Smooth muscle cell (in vitro differentiated cells): ENCODE measurements around the gene CTDSP2. TPM values are rescaled to one million over a fixed set of nuclear protein-coding genes. Genes with fewer than 3 reads are reported as not detected.
"Not testable (repeated sequence)": the region's sequence is repeated elsewhere in the genome, so short reads cannot be mapped to it uniquely, and the experiment has no call there.

Source experiments
- DNase-seq: peaks from one replicate; lab custom pipeline; 2025; ENCODE audit not compliant: unreplicated experiment; lab: John Stamatoyannopoulos, UW
- H2AFZ ChIP-seq: fragments of 200-600 bp; sonication (generic); 2 replicates; pipeline ENCODE4 v1.6.0; 2016; ENCODE audit warnings: antibody characterized with exemption, low read depth, mild to moderate bottlenecking
- H3F3A ChIP-seq: fragments of 200-600 bp; sonication (generic); 2 replicates; pipeline ENCODE4 v1.6.0; 2017; ENCODE audit warnings: antibody characterized with exemption, low read depth
- H3K27ac ChIP-seq: fragments of 200-600 bp; sonication (generic); 2 replicates; pipeline ENCODE4 v1.5.1; 2016; ENCODE audit warnings: low read depth, mild to moderate bottlenecking
- H3K27me3 ChIP-seq: fragments of 200-600 bp; sonication (generic); 2 replicates; pipeline ENCODE4 v1.6.1; 2016; ENCODE audit warnings: low read depth, mild to moderate bottlenecking
- H3K36me3 ChIP-seq: fragments of 200-600 bp; sonication (generic); 2 replicates; pipeline ENCODE4 v1.5.1; 2016; ENCODE audit warnings: low read depth
- H3K4me1 ChIP-seq: fragments of 200-600 bp; sonication (generic); 2 replicates; pipeline ENCODE4 v1.5.1; 2016; ENCODE audit warnings: low read depth
- H3K4me2 ChIP-seq: fragments of 200-600 bp; sonication (generic); 2 replicates; pipeline ENCODE4 v1.6.0; 2016; ENCODE audit warnings: mild to moderate bottlenecking
- H3K4me3 ChIP-seq: fragments of 200-600 bp; sonication (generic); 2 replicates; pipeline ENCODE4 v1.5.1; 2016; ENCODE audit warnings: mild to moderate bottlenecking
- H3K79me2 ChIP-seq: fragments of 200-600 bp; sonication (generic); 2 replicates; pipeline ENCODE4 v1.6.0; 2016; ENCODE audit warnings: low read depth, mild to moderate bottlenecking
- H3K9ac ChIP-seq: fragments of 200-600 bp; sonication (generic); 2 replicates; pipeline ENCODE4 v1.6.0; 2016; ENCODE audit warnings: low read depth
- H3K9me3 ChIP-seq: fragments of 200-600 bp; sonication (generic); replicated peaks from 2 replicates; pipeline ENCODE4 v1.5.1; 2016; ENCODE audit warnings: low read depth
- H4K20me1 ChIP-seq: fragments of 200-600 bp; sonication (generic); 2 replicates; pipeline ENCODE4 v1.6.0; 2016; ENCODE audit warnings: low read depth
- WGBS: methylation state at CpG from one replicate; pipeline ENCODE4 v1.1.7; 2016; ENCODE audit warnings: low lambda C conversion rate; 5-methylcytosine and 5-hydroxymethylcytosine counted together
- polyA plus RNA-seq: library from polyadenylated mRNA; unstranded; fragments of >200 nt; fragmentation: Nextera tagmentation; extraction: Ambion mirVana; gene quantifications from 2 replicates; pipeline ENCODE4 v1.2.1, GENCODE V29; 2016
- total RNA-seq: library from RNA; depleted of rRNA; stranded (reverse); fragments of >200 nt; gene quantifications from 2 replicates; pipeline ENCODE4 v1.2.3, GENCODE V29; 2014
- TF ChIP-seq, protein P1 (sequence below): fragments of 200-600 bp; sonication (generic); IDR thresholded peaks from 2 replicates; pipeline ENCODE4 v1.5.1; 2017; ENCODE audit warnings: borderline replicate concordance, mild to moderate bottlenecking, antibody characterized with exemption; ENCODE audit not compliant: insufficient read depth, poor library complexity, severe bottlenecking

The CTDSP2 gene
- total and polyA plus RNA-seq, 2 experiments from 2014 or later = 62.0 to 77.4 TPM

DNA sequence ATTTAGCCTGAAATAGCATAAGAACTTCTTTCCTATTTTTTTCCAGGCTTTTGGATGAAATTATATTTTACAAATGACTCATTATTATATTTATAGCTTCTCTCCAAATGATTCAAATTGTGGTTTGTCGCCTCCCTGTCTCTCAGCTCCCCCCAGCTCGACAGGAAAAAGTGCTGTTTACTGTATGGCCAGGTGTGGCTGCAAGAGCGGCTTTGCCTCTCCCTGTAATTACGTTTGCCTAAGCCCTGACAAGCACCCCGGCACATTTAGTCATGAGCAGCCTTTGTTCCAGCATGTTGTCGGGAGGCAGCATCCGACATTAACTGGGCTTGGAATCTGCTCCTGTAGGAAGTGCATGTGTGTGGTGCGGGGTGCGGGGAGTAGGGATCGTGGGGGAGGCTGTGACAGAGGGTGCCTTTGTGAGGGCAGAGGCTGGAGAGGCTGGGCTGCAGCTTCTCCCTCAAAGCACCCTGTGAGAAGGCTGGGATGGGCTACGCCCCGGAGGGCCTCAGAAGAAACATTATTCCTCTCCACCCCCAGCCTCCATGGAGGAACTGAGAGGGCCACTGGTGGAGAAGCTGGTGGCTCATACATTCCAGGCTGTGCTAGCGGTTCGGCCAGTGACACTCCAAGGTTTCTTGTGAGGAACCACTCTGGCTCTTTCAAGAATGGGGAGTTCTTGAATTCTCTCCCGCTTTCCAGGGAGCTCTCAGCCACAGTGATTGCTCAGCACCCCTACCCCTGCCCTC lies 42.1 kb upstream of the CTDSP2 start:
- Histone ChIP-seq H4K20me1 (no peaks in the 10 kb centered on the region), H3K27me3 (no peaks in the 10 kb centered on the region), H3K36me3 (no peaks in the 10 kb centered on the region), H3K9me3 (no peaks in the 10 kb centered on the region), H3K4me2 (peak overlapping the region; percentile 82), H3F3A (peaks cover 7% of the 10 kb centered on the region), H3K9ac (peak overlapping the region; percentile 41), H3K27ac (peak overlapping the region; percentile 84), H3K4me1 (peaks cover 25% of the 10 kb centered on the region), H2AFZ (peak overlapping the region; percentile 52), H3K79me2 (no peaks in the 10 kb centered on the region), H3K4me3 (peak overlapping the region; percentile 23)
- peak; percentile 12 for DNase-seq
- TF ChIP-seq, protein P1, sequence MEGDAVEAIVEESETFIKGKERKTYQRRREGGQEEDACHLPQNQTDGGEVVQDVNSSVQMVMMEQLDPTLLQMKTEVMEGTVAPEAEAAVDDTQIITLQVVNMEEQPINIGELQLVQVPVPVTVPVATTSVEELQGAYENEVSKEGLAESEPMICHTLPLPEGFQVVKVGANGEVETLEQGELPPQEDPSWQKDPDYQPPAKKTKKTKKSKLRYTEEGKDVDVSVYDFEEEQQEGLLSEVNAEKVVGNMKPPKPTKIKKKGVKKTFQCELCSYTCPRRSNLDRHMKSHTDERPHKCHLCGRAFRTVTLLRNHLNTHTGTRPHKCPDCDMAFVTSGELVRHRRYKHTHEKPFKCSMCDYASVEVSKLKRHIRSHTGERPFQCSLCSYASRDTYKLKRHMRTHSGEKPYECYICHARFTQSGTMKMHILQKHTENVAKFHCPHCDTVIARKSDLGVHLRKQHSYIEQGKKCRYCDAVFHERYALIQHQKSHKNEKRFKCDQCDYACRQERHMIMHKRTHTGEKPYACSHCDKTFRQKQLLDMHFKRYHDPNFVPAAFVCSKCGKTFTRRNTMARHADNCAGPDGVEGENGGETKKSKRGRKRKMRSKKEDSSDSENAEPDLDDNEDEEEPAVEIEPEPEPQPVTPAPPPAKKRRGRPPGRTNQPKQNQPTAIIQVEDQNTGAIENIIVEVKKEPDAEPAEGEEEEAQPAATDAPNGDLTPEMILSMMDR = no peak
- 17% methylated on average over 15 of the region's 15 CpGs for WGBS

GRCh38 chr12:57887631-57888408 lies 41.3 kb upstream of the CTDSP2 start:
- Histone ChIP-seq H3K4me2 (peak overlapping the region; percentile 82), H4K20me1 (no peaks in the 10 kb centered on the region), H3F3A (peaks cover 7% of the 10 kb centered on the region), H3K4me1 (peaks cover 20% of the 10 kb centered on the region), H3K79me2 (no peaks in the 10 kb centered on the region), H3K36me3 (no peaks in the 10 kb centered on the region), H2AFZ (peak overlapping the region; percentile 52), H3K27ac (peak overlapping the region; percentile 84), H3K9ac (peak overlapping the region; percentile 21), H3K27me3 (no peaks in the 10 kb centered on the region), H3K4me3 (peak overlapping the region; percentile 23), H3K9me3 (no peaks in the 10 kb centered on the region)
- DNase-seq = no peak
- TF ChIP-seq, protein P1 = no peak
- 20% methylated on average over 10 of the region's 10 CpGs for WGBS

DNA sequence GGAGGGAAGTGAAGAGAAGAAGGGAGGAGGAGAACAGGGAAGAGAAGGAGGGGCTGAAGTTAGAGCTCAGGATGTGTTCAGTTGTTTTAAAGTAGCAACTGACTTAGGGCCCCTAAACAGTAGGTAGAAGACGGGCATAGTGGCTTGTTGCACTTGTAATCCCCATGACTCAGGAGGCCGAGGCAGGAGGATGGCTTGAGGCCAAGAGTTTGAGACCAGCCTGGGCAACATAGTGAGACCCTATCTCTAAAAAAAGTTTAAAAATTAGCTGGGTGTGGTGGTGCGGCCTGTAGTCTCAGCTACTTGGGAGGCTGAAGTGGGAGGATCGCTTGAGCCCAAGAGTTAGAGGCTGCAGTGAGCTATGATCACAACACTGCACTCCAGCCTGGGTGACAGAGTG lies 40.4 kb upstream of the CTDSP2 start:
- DNase-seq, H2AFZ ChIP-seq, H3K9ac ChIP-seq, H3K36me3 ChIP-seq, H3K27me3 ChIP-seq, H3F3A ChIP-seq, H3K79me2 ChIP-seq, H3K27ac ChIP-seq, H4K20me1 ChIP-seq, H3K4me2 ChIP-seq, H3K4me3 ChIP-seq, H3K9me3 ChIP-seq: not testable (repeated sequence)
- WGBS = 95% methylated on average over 4 of the region's 4 CpGs
- H3K4me1 ChIP-seq = peaks cover 20% of the 10 kb centered on the region

GRCh38 chr12:57886542-57886941 lies 40.0 kb upstream of the CTDSP2 start:
- Histone ChIP-seq H3K9ac (no peak overlapping the region), H3K9me3 (no peaks in the 10 kb centered on the region), H4K20me1 (no peaks in the 10 kb centered on the region), H3K27me3 (no peaks in the 10 kb centered on the region), H3F3A (peaks cover 7% of the 10 kb centered on the region), H3K4me2 (no peak overlapping the region), H3K79me2 (no peaks in the 10 kb centered on the region), H2AFZ (no peak overlapping the region), H3K27ac (no peak overlapping the region), H3K4me1 (peaks cover 20% of the 10 kb centered on the region), H3K36me3 (no peaks in the 10 kb centered on the region), H3K4me3 (no peak overlapping the region)
- DNase-seq = no peak
- TF ChIP-seq, protein P1 = no peak
- WGBS = 95% methylated on average over 2 of the region's 2 CpGs
